Inflammatory macrophage (primary cell): ENCODE measurements around the gene NDUFA11.

Experiments used
- DNase-seq, 2 donors: peaks; one replicate each; pipeline ENCODE4 v3.0.0-alpha.2; 2020 to 2022

The NDUFA11 gene

DNA sequence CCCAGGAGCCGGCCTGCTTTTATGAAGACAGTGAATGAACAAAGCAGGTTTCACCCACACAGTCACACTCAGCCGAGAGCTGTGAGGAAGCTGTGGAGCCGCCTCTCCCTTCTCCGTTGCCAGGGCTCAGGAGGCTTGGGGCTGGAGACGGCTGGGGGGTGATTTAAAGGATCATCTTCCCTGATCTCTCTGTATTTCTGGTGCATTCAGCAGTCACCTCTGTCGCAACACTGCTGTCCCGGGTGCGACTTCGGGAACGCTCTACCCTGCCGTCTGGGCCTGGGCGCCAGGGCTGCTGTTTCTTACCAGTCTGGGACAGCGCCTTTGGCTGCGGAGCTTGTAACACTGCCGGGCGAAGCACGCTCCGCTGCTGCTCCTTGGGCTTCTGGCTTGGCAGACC is 28.6 kb upstream of the NDUFA11 start:
- no peak for DNase-seq

DNA sequence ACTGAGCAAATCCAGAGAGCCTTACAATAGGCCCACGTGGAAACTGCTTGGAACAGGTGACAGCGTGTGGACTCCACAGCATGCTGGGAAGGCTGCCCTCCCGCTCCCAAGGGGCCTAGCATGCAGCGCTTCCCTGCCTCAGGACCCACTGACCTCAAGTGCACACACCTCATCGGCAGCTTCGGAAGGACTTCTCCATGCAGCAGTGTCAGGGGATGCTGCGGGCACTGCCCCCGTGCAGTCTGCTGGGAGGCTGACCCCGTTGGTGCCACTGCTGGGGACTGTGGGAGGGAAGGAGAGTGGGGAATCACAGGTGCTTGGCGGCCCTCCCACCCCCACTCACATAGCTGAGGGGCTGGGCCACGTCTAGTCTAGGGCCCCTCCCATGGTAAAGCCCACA is 27.7 kb upstream of the NDUFA11 start:
- no peak for DNase-seq

DNA sequence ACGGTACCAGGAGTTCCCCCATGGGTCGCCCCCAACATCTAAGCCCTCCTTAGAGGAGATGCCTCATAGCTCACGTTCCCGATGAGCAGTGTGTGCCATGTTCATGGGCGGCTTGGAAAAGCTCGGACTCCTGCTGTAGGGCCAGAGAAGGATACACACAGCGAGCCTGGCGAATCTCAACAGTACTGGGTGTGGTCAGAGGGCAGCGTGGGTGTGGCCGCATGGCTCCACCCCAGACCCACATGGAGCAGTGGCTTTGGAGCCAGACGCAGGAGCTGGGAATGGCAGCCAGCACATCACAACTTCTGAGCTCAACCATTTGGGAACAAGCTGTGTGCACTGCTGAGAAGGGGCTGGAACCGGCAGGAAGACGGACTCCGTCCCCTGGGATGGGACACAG is 26.0 kb upstream of the NDUFA11 start:
- no peak for DNase-seq

DNA sequence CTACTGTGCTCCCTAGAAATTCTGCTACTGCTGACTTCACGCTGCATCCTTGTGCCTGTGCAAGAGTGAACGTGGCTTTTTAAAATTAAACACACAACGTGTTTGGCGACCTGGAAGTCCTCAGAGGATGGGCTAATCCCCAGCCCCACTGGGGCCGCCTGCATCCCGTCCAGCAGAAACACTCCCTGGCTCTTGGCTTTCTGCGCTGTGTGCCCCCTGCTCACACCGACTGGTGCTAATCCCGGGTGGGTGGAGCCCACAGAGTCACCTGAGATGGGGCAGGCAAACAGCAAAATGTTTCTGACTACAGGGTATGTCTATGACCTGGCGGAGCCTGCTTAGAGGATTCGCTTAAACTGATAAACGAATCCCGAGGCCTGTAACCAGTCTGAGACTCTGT is 25.6 kb upstream of the NDUFA11 start:
- no peak for DNase-seq

- DNase-seq = no peak
Measured at GRCh38 chr19:5927441-5927821, 23.8 kb upstream of the NDUFA11 start.

DNA sequence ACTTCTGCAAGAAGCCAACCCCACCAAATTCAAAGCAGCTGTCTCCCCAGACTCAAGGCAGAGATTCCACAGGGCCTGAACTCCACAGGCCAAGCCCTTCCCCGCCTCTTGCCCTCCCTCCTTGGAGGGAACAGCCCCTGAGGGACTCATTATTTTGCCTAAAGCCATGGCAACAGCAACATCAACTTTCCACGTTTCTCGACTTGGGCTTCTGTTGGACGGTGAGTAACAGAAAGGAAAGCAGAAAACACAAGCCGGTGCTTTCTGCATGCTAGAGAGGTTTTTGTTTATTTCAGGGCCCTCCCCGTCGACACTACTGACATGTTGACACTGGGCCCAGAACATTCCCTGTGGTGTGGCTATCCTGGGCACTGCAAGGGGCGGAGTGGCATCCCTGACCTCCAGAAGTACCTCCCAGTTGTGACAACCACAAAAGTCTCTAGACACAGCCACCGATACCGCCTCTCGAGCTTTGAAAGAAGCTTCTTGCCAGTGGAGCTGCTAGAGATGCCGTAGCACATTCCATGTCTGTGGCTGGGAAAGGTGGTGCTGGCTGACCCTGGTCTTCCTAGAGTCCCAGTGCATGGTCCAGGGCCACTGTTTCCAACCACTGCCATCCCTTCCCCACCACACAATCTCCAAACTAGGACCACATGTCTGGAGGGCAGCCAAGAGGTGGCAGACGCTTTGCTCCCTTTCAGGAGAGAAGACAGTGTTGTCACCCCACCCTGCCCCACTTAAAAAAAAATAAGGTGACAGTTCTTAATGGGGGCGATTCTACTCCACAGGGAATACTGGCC is 23.3 kb upstream of the NDUFA11 start:
- no peak for DNase-seq

GRCh38 chr19:5925830-5926427 is 22.3 kb upstream of the NDUFA11 start:
- no peak for DNase-seq

DNA sequence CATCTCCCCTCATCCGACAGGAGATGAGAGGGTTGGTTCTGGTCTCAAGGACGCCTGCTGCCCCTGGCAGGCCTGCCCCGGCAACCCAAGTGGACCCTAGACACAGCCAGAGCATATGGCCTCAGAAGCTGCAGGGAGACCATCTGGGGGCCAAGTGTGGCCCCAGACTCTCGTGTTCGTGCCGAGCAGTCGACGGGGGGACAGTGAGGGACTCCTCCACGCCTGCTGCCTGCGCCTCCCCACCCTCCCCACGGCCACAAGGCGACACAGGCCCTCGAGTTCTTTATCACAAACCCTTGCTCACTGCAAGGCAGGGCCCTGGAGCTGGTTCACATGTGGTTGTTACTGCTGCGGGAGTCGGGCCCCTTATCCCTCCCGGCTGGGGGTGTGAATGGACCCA is 19.8 kb upstream of the NDUFA11 start:
- no peak for DNase-seq

GRCh38 chr19:5922161-5922545 is 18.6 kb upstream of the NDUFA11 start:
- no peak for DNase-seq

DNA sequence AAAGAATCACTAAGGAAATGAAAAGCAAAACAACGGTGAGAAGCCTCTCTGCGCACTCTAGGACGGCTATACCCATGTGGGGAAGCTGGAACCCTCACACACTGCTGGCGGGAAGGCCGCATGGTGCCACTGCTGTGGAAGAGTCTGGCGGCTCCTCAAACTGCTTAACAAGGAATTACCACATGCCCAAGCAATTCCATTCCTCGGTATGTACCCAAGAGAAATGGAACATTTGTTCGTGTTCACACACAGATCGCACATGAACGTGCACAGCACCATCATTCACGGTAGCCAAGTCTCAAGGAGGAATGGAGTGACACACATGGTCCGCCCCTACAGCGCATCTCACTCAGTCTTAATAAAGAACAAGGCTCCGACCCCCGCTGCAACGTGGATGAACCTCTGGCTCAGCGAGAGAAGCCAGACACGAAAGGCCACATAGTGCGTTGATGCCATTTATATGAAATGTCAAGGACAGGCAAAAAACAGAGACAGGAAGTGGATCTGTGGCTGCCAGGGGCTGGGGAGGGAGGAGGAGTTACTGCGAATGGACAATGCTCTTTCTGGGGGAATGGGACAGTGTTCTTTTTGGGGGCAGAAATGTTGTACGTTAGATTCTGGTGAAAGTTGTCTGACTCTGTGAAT is 18.0 kb upstream of the NDUFA11 start:
- DNase-seq = no peak

DNA sequence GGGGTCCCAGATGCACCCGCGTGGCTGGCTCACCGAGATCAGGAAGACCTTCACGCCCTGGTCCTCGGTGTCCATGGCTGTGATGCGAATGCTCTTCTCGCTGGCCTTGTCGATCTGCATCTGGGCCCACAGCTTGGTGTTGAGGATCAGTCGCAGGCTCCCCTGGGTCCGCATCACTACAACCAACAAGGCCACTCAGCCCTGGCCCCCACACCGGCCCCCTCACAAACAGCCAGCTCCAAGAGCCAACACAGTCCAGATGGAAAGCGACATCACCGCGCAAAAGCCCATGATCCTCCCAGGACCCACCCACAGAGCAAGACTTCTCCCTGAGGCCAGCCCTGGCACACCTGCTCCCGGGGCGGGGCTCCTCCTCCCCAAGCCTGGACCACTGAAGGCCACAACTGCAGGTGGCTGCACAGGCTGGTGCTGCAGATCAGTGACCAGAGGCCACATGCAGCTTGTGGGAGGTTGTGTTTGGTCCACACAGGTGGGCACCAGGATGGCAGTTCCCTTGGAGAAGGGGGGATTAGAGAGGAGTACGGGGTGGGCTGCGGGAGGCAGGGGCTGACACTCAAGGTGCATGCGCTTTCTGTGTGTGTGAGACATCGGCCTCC is 15.0 kb upstream of the NDUFA11 start:
- DNase-seq = no peak

DNA sequence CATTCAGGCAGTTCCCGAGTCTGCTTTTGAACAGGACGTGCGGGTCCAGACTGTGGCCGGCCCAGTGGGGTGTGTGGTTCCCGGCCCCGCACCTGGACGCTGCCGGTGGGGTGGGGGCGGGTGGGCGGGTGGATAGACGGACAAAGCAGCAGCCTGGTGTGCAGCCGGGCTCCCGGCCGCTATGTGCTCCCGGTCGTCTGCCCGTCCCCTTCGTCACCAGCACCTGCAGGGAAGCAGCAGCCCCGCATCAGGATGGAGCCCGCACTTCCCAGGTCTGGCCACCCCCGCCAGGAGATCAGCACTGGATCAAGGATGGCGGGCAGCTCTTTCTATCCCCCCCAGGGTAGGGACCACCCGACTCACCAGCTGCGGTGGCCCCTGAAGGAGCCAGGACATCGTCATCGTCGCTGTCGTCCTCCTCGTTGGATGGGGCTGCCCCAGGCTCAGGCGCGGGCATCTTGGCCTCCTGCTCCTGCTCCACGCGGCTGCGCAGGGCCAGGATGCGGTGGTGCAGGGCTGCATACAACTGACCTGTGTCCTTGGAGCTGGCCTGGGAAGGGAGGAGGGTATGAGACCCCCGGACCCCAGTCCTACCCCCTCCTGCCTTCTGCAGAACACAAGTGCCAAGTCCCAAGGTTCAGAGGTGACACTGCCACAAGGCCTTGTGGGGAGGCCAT is 14.0 kb upstream of the NDUFA11 start:
- DNase-seq = no peak

- no peak for DNase-seq
Measured at GRCh38 chr19:5916181-5916708, 12.7 kb upstream of the NDUFA11 start.

- no peak for DNase-seq
Measured at GRCh38 chr19:5915782-5916165, 12.2 kb upstream of the NDUFA11 start.

DNA sequence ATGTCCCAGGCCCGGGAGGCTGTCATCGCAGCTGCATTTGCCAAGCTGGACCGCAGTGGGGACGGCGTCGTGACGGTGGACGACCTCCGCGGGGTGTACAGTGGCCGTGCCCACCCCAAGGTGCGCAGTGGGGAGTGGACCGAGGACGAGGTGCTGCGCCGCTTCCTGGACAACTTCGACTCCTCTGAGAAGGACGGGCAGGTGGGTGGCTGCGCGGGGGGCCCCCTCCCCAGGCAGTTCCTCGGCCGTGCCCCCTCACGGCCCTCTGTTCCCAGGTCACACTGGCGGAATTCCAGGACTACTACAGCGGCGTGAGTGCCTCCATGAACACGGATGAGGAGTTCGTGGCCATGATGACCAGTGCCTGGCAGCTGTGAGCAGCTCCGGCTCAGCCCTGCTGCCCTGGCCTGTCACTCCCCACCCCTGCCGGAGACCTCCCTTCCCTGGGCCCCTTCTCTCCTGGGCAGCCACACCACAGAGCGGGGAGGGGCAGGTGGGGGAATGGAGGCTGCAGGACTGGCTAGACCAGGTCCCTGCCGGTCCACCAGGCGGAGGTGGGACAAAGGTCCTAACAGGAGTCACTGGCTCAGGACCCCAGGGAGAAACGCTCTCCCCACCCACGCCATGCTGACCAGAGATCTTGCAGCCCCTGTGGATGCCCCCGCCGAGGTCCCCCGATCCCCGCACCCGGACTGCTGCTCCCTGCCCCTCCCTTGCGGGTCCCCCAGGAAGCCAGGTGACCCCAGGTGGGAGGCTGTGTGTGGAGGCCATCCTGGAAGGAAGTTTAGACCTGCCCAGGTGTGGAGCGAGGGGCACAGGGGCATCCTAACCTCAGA is 11.6 kb upstream of the NDUFA11 start:
- DNase-seq = no peak

DNA sequence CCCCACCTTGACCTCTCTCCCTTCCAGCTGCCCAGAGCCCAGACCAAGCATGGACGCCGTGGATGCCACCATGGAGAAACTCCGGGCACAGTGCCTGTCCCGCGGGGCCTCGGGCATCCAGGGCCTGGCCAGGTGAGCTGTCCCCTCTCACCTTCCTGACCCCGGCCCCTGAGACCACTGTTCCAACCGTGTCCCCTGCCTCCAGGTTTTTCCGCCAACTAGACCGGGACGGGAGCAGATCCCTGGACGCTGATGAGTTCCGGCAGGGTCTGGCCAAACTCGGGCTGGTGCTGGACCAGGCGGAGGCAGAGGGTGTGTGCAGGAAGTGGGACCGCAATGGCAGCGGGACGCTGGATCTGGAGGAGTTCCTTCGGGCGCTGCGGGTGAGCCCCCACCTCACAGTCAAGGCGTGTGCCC is 10.8 kb upstream of the NDUFA11 start:
- DNase-seq = no peak

DNA sequence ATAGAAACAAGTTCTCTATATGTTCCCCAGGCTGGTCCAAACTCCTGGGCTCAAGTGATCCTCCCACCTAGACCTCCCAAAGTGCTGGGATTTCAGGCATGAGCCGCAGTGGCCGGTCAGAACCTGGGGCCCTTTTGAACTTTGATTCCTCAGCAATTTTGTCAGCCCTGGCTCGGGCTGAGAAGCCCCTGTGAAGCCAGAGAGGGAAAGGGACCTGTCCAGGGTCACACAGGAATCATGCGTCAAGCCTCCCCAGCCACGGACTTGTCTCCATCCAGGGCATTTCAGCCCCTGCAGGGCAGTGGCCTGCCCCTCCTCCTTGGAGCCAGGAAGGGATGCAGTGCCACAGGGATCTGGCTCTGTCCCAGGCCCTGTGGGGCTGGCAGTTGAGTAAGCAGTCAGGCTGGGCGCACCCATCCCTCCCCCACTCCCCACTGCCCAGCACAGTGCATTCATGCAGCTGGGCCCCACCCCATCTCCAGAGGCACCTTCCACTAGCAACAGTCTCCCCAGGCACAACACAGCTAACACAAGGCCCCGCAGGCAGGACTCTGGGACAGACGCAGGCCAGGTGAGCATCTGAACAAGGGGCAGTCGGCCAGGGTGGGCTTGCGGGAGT is 10.3 kb upstream of the NDUFA11 start, which contains the start of gene CAPS:
Gene CAPS (plus strand): TSS at position 516 of the 619 bp plus-strand sequence. CDS start 153 bp downstream, outside the sequence.
- no peak for DNase-seq

DNA sequence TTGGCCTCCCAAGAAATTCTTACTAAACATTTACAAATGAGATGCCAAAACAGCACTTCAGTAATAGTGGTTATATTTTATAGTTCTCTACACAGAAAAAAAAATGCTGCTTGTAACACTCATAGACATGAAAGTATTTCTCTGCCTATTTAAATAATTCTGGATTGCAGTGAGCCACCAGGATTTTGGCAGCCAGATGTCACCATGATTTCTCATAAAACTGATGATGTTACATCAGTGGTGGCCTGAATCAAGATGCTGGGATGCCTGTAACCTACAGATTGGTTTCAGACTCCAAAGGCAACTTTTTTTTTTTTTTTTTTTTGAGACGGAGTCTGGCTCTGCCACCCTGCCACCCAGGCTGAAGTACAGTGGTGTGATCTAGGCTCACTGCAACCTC is 7.8 kb upstream of the NDUFA11 start:
- no peak for DNase-seq

- no peak for DNase-seq
Measured at GRCh38 chr19:5910638-5910907, 7.0 kb upstream of the NDUFA11 start.

- peak; percentile 17 to 65 for DNase-seq
Measured at GRCh38 chr19:5908773-5909442, 5.3 kb upstream of the NDUFA11 start.

GRCh38 chr19:5907241-5907640 is 3.7 kb upstream of the NDUFA11 start:
- DNase-seq = peak; percentile 85 to 92
